ENCODE data around the gene SLC5A10.

SLC5A10 gene

DNA sequence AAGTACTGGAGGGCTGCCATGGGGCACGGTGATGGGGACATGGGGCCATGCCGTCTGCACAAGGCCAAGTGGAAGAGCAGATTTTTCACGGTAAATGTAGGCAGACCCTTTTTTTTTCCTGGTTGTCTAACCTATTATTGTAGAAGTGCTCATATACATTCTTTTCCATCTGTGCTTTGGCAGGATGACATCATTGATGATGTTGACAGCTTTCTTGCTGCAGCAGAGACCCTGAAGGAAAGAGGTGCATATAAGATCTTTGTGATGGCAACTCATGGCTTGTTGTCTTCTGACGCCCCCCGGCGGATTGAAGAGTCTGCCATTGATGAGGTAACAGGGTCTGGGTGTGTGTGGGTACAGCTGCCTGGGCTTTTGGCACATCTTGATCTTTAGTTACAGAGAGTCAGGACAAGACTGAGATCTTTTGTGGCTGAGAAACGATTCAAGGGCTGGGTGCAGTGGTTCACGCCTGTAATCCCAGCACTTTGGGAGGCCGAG, 23.3 kb upstream of the SLC5A10 start:
- no peak for DNase-seq (ENCODE audit: low read depth)
- H3K4me3 ChIP-seq (ENCODE audit: low read depth, low read length) = no peak overlapping the region
- TF ChIP-seq CTCF (IDR thresholded peaks at IDR 0.05; ENCODE audit: low read depth, low read length, missing control alignments) = no peak

- no peak for DNase-seq (ENCODE audit: low read depth)
- TF ChIP-seq CTCF (IDR thresholded peaks at IDR 0.05; ENCODE audit: low read depth, low read length, missing control alignments) = no peak
- H3K4me3 ChIP-seq (ENCODE audit: low read depth, low read length) = no peak overlapping the region
These were observed 19.5 kb upstream of the SLC5A10 start for GRCh38 chr17:18932360-18933055.

DNA sequence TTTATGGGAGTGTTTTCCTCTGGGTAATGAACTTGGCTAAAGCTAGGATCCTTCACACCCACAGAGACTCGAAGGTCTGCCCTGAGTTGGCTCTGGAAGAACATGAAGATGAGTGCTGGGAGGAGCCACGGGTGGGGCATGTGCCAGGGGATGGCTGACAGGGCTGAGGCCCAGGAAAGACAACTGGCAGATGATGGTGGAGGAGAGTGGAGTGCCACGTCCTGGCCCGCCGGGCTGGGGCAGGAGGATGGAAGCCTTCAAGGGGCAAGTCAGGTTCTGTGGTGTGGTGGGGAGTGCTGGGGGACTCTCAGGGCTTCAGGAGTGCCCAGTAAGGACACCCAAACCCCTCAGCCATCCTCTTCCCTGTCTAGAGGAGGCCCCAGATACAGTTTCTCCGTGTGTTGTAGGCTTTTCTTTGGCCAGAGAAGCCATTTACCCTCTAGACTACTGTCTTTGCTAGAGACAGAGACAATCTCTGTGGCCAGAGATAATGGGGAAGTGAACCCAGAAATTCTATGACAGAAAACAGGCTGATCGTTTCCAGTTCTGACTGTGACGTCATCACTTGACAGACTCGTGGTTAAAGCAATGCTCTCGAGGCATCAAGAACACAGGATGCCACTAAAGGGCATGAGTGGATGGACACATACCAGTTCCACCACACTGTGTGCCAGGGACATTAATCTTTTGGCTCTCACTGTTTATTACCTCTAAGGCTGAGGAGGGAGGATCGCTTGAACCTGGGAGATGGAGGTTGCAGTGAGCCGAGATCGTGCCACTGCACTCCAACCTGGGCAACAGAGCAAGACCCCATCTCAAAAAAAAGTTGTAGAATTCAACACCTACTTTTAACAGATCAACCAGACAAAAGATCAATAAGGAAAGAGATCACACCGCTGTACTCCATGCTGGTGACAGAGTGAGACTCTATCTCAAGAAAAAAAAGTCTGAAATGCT, 18.6 kb upstream of the SLC5A10 start:
- TF ChIP-seq CTCF (IDR thresholded peaks at IDR 0.05; ENCODE audit: low read depth, low read length, missing control alignments) = no peak
- no peak for DNase-seq (ENCODE audit: low read depth)
- no peak overlapping the region for H3K4me3 ChIP-seq (ENCODE audit: low read depth, low read length)

DNA sequence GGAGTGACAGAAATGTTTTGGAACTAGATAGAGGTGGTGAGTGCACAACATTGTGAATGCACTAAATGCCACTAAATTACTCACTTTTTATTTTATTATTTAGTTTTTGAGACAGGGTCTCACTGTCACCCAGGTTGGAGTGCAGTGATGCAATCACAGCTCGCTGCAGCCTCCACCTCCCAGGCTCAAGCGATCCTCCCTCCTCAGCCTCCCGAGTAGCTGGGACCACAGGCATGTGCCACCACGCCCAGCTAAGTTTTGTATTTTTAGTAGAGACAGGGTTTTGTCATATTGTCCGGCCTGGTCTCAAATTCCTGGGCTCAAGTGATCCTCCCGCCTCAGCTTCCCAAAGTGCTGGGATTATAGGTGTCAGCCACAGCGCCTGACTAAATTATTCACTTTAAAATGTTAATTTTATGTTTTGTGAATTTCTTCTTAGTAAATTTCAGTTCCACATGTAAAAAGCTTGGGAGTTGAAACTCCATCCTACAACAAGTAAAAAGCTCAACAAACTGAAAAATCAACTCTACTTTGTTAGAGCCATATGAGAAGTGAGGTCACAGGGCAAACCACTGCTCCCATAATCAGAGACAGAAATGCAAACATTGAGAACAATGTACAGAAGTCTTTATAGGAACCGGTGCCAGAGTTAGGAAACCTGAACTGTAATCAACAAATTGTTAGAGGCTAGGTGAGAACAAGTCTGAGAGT, 13.8 kb upstream of the SLC5A10 start:
- DNase-seq (ENCODE audit: low read depth) = no peak
- H3K4me3 ChIP-seq (ENCODE audit: low read depth, low read length) = no peak overlapping the region
- no peak for TF ChIP-seq CTCF (IDR thresholded peaks at IDR 0.05; ENCODE audit: low read depth, low read length, missing control alignments)

DNA sequence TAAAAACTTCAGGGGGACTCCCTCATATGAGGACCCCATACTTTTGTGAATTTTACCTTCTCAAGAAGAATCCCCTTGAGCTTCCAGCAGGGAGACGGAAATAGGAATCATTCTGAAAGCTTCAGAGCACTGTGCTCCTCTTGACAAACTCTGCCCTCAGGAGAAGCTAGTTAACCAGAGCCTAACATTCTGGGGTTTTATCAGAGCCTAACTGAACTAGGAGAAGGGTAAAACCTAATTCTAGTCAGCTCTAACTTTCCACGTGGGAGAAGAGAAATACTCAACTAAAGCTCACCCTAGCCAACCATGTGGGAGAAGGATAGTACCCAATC, 13.3 kb upstream of the SLC5A10 start:
- H3K4me3 ChIP-seq (ENCODE audit: low read depth, low read length) = no peak overlapping the region
- no peak for TF ChIP-seq CTCF (IDR thresholded peaks at IDR 0.05; ENCODE audit: low read depth, low read length, missing control alignments)
- DNase-seq (ENCODE audit: low read depth) = no peak

GRCh38 chr17:18944646-18945045, 7.3 kb upstream of the SLC5A10 start:
- no peak for TF ChIP-seq CTCF (IDR thresholded peaks at IDR 0.05; ENCODE audit: low read depth, low read length, missing control alignments)
- no peak for DNase-seq (ENCODE audit: low read depth)
- H3K4me3 ChIP-seq (ENCODE audit: low read depth, low read length) = no peak overlapping the region

Measured in GM12864 (cell line).